ENCODE data around the gene DIAPH2.

- no peak for TF ChIP-seq CTCF (IDR thresholded peaks at IDR 0.05)
- no peak for TF ChIP-seq POLR2A (IDR thresholded peaks at IDR 0.05)
These were observed 879.0 kb downstream of the DIAPH2 start for GRCh38 chrX:97563531-97564133.
